ENCODE measurements around the gene SHC1.

The SHC1 gene

DNA sequence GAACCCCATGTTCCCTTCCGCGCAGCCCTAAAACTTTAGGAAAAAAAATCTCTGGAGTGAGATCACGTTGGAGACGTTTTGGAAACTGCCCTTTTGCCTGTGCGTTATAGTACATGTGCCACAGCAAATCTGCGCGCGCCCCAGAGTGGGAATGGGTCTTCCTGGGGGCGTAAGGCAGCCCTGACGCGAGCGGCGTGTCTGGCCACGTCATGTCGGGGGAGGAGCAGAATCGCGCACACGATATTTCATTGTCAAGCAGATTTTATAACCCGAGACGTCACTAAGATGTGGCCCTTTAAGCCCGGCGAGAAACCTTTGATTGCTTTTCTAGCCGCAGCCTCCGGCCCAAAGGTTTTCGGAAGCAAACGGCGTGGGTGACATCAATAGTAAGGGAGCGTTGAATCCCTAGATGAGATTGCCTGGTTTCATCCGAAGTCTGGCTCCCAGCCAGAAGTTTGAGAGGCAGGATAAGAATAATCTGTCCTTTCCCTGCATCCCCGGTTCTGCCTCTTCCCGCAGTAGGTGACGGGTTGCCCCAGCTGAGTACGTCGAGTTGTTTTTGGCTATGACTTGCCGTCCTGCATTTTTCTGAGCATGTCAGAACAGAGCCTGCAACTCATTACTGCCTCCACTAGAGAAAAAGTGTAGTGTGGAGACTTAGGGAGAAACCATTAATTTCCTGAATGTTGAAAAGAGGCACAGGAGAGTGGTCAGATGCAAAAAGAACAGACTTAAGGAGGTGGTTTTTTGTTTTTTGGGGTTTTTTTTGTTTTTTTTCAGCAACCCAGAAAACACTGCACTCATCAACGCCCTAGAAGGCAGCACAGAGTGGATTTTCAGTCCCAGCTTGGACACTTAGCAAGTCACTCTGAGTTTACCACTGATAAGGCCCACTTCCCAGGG, 33.2 kb downstream of the SHC1 start:
- peak; percentile 96 for DNase-seq (ENCODE audit: low spot score)

DNA sequence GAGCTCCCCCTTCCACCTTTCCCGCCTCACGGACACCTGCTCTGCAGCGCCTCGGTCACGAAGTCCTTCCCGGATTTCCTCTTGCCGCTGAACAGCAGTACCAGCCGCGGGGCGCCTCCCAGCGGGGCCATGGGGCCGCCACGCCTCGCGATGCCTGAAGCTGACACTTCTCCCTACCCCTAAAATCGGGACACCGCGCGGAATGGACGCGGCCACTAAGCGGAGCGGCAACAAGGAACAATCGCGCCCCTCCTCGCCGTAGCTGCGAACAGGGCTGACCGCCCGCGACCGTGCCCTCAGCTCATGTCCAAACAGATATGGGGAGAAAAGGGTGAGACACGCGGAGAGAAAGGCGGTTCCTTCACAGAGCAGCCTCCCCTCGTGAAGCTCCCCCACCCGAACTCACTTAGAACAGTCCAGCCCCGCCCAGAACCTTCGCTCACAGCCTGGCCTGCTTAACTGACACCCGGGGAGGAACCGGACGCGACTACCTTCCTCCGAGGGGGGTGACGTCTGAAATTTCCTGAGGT, 33.9 kb downstream of the SHC1 start, which contains the start of gene PMVK:
Gene PMVK (minus strand): TSS at position 165 of the 530 bp plus-strand sequence. CDS start 34 bp downstream, at position 131.
- DNase-seq (ENCODE audit: low spot score): peak; percentile 98

DNA sequence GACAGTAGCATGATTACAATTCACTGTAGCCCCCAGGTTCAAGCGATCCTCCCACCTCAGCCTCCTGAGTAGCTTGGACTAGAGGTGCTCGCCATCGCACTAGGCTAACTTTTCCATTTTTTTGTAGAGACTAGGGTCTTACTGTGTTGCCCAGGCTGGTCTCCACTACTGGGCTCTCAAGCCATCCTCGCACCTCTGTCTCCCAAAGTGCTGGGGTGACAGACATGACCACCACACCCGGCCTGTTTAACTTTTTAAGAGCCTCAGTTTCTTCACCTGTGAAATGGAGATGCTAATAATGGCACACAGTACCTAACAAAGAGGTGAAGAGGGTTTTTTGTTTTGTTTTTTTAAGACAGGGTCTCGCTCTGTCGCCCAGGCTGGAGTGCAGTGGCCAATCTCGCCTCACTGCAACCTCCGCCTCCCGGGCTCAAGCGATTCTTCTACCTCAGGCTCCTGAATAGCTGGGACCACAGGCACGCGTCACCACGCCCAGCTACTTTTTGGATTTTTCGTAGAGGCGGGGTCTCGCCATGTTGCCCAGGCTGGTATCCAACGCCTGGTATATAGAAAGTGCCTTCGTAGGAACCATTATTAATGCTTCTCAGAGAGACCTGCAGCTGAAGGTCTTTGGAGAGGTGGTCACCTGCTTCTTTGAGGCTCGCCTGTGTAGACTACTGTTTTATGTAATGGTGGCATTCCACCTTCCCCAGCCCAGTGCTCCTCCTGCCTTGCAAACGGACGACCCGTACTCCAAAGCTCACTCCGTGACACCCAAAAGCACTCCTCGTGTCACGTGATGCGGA, 34.6 kb downstream of the SHC1 start:
- no peak for DNase-seq (ENCODE audit: low spot score)

DNA sequence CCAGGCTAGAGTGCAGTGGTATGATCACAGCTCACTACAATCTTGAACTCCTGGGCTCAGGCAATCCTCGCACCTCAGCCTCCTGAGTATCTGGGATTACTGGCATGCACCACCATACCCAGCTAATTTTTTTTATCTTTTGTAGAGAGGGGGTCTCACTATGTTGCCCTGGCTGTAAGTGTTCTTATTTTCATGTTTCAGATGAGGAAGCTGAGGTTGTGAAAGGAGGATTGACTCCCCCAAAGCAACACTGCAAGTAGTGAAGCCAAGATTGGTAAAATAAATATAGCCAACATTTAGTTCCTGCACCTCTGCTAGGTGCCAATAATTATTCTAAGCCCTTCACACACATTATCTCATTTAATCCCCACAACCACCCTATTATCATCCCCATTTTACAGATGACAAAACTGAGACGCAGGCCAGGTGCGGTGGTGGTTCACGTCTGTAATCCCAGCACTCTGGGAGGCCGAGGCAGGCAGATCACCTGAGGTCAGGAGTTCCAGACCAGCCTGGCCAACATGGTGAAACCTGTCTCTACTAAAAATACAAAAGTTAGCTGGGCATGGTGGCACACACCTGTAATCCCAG, 36.1 kb downstream of the SHC1 start:
- DNase-seq (ENCODE audit: low spot score): no peak

DNA sequence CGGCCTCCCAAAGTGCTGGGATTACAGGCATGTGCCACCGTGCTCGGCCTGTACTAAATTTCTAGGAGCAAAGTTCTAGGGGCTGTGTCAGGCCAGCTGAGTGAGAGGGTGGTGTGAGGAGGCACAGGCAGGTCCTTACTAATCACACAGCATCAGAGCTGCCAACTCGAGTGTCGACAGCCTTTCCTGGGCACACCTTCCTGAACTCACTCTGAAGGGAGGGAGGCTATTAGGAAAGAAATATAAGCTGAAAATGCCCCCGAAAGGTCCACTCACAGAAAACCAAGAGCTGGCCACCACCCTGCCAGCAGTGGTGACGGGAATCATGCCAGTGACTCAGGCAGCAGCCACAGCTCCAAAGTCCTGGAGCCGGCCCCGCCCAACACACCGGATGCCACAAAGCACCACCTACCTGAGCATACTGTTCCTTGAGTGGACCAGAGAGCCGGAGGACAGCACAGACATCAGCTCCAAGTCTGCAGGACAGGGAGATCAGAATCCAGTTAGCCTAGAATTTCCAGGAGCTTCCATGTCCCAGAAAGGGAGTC, 38.5 kb downstream of the SHC1 start:
- DNase-seq (ENCODE audit: low spot score): no peak

DNA sequence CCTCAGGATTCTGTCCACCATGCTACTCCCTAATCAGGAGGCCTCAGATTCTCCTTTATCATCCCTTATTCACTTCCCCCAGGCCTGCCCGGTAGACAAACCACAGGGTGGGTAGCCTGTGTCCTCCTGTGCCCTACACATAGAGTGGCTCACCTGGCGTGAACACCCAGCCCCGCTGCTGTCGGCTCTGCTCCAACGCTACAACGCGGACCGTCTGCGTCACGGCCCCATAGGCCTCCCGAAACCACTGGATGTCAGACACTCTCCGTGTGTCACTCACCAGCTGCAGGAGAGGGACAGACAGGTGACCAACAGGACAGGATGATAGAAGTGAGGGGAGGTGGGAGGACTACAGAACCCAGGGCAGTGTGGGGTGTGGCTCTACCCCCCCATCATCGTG, 44.3 kb downstream of the SHC1 start:
- DNase-seq (ENCODE audit: low spot score): no peak

DNA sequence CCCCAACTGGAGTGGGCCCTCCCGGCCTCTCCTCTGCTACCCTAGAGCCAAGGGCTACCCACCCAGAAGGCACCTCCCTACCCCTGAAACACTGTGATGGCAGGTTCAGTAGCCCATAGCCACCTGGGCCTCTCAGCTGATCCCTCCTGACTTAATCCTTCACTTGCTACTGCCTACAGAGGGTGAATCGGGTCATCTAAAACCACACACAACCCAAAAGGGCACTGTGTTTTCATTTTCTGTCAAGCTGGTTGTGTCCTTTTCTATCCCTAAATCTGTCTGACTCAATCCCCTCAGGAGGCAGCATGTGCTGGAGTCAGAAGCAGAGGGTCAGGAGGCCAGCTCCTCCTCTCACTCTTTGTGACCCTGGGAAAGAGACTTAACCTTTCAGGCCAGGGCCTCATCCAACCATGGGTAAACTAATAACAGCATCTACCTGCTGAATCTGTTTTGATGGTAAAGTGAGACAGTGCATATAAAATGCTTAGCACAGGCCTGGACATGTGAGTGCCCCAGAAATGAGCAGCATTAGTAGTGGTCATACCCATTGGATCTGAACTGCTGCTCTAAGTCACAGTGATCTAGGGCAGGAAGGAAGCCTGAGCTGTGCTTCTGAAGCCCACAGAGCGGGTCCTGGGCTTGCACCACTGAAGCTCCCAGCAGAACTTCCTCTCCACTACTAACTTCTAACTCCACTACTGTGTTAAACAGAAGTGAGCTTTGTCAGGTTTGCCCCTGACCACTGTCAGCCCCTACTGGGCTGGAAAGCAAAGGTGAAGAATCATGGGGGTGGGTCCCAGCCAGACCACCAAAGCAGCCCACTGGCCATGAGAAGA, 45.0 kb downstream of the SHC1 start:
- no peak for DNase-seq (ENCODE audit: low spot score)

DNA sequence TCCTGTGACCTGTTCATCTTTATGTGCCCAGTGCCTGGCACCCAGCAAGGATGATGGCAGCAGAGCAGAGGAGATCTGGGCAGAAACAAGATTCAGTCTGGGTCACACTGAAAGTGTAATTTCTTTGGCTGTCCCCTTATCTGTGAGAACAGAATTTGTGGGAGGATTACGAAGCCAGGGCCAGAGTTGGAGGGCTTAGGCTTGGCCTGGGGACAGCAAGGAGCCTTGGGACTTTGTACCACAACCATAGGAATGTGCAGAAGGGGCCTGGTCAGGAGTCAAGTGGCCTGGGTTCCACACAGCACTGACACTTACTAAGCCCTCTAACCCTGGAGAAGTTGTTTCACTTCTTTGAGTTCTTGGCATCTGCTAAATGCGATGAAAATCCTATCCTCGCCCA, 46.9 kb downstream of the SHC1 start:
- DNase-seq (ENCODE audit: low spot score): no peak

DNA sequence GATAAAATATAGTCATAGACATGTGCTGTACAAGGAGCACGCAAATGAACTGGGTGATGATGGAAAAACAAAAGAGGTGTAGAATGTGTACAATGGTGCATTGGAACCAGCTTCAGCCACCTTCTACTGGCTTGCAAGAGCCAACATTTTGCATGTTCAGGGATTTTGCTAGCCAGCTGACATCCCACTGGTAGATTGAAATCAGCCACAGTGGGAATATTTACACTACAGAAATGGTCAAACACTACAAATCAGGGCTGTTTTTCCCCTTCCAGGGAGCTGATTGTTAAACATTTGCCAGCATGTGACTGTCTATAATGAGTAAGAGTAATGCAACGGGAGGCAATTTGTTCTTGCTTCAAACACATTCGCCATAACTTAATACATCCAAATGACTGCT, 57.3 kb downstream of the SHC1 start:
- no peak for DNase-seq (ENCODE audit: low spot score)

DNA sequence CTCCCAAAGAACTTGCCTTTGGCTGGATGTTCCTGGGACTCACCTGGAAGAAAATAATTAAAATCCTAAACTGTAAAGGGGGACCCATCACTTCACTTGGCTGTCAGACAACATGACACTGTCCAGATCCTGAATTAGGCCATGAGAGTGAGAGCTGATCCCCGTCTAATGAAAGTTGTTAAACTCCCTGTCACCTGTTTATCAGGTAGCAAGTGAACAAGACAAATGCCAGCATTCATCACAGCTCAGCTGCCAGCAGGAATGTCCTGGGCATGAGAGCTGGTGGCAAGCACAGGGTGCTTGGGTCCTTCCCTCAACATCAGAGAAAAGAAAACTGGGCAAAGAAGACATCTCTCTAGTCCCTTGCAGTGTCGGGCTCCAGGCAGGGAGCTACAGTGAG, 57.8 kb downstream of the SHC1 start:
- no peak for DNase-seq (ENCODE audit: low spot score)

Measured in AG08395 (cell line).